Keratinocyte (primary cell): ENCODE measurements around the gene ANKRD16.

ENCODE experiments used
- CTCF ChIP-seq, 3 experiments: IDR thresholded peaks in 1 of 3; conservative IDR thresholded peaks in 1 of 3; optimal IDR thresholded peaks in 1 of 3; 2 replicates in 2 of 3; 3 replicates in 1 of 3; pipeline versions ENCODE3 to v1.5.1; 2011; ENCODE audit warnings: low read length in 3 of 3, mild to moderate bottlenecking in 3 of 3, moderate library complexity in 2 of 3, control low read depth in 1 of 3, inconsistent platforms in 1 of 3; ENCODE audit not compliant: insufficient read depth in 2 of 3; ENCODE audit errors: extremely low read depth in 1 of 3
- EZH2 ChIP-seq: IDR thresholded peaks from one replicate; pipeline ENCODE4 v1.6.1; 2012; ENCODE audit warnings: inconsistent platforms, mild to moderate bottlenecking, low read length, moderate library complexity

GRCh38 chr10:5893321-5893720 lies 3.6 kb upstream of the ANKRD16 start:
- TF ChIP-seq CTCF (optimal IDR thresholded peaks at IDR 0.05 in 1 of 3, IDR thresholded peaks at IDR 0.05 in 1 of 3, conservative IDR thresholded peaks at IDR 0.05 in 1 of 3; ENCODE audit: extremely low read depth in 1 of 3, insufficient read depth in 2 of 3, low read length in 3 of 3) = no peak
- TF ChIP-seq EZH2 = no peak
